H9 (cell line): Measurements from ENCODE around the gene JAGN1. TPM values are rescaled to one million over a fixed set of nuclear protein-coding genes. Genes with fewer than 3 reads are reported as not detected.

ENCODE experiments used
- DNase-seq: peaks from one replicate; pipeline ENCODE4 v3.0.0-alpha.2; 2017
- H2AFZ ChIP-seq: one replicate; pipeline ENCODE4 v1.6.1; 2013; ENCODE audit warnings: mild to moderate bottlenecking, low read length, control low read depth, moderate library complexity
- H2AK5ac ChIP-seq: 2 replicates; pipeline ENCODE4 v1.6.1; 2013; ENCODE audit warnings: low read length, control low read depth, mixed read lengths; ENCODE audit not compliant: insufficient read length
- H2BK120ac ChIP-seq: one replicate; pipeline ENCODE4 v1.6.1; 2013; ENCODE audit warnings: low read depth, mild to moderate bottlenecking, low read length, control low read depth, inconsistent platforms; ENCODE audit not compliant: poor library complexity, severe bottlenecking
- H2BK12ac ChIP-seq: 2 replicates; pipeline ENCODE4 v1.6.1; 2013; ENCODE audit warnings: low read length, control low read depth, mixed read lengths, low read depth; ENCODE audit not compliant: insufficient read length
- H2BK15ac ChIP-seq: 2 replicates; pipeline ENCODE4 v1.6.1; 2013; ENCODE audit warnings: low read depth, low read length, control low read depth
- H2BK20ac ChIP-seq: one replicate; pipeline ENCODE4 v1.6.1; 2013; ENCODE audit warnings: low read depth, mild to moderate bottlenecking, low read length, control low read depth, inconsistent platforms; ENCODE audit not compliant: poor library complexity, severe bottlenecking
- H2BK5ac ChIP-seq: 2 replicates; pipeline ENCODE4 v1.6.1; 2013; ENCODE audit warnings: low read length, control low read depth, mixed read lengths; ENCODE audit not compliant: insufficient read length
- H3K14ac ChIP-seq: 2 replicates; pipeline ENCODE4 v1.6.1; 2013; ENCODE audit warnings: low read length, control low read depth; ENCODE audit not compliant: insufficient read depth
- H3K18ac ChIP-seq: 2 replicates; pipeline ENCODE4 v1.6.1; 2013; ENCODE audit warnings: low read depth, mild to moderate bottlenecking, mixed read lengths, low read length, control low read depth; ENCODE audit not compliant: insufficient read length
- H3K23ac ChIP-seq: 2 replicates; pipeline ENCODE4 v1.6.1; 2013; ENCODE audit warnings: low read length, control low read depth, mixed read lengths, low read depth; ENCODE audit not compliant: insufficient read length
- H3K23me2 ChIP-seq: 2 replicates; pipeline ENCODE4 v1.6.1; 2013; ENCODE audit warnings: low read depth, mild to moderate bottlenecking, mixed read lengths, low read length, control low read depth; ENCODE audit not compliant: insufficient read length, poor library complexity, severe bottlenecking
- H3K27ac ChIP-seq: 2 replicates; pipeline ENCODE4 v1.5.1; 2013; ENCODE audit warnings: low read length, control low read depth, mixed read lengths, low read depth; ENCODE audit not compliant: insufficient read length
- H3K27me3 ChIP-seq: 2 replicates; pipeline ENCODE4 v1.6.1; 2013; ENCODE audit warnings: low read length, control low read depth, inconsistent platforms; ENCODE audit not compliant: insufficient read depth
- H3K4ac ChIP-seq: 2 replicates; pipeline ENCODE4 v1.6.1; 2013; ENCODE audit warnings: low read depth, mild to moderate bottlenecking, control low read depth, inconsistent platforms, low read length, moderate library complexity
- H3K4me1 ChIP-seq: 2 replicates; pipeline ENCODE4 v1.6.1; 2013; ENCODE audit warnings: low read length, control low read depth, inconsistent platforms; ENCODE audit not compliant: insufficient read depth
- H3K4me2 ChIP-seq: 2 replicates; pipeline ENCODE4 v1.6.1; 2013; ENCODE audit warnings: low read length, control low read depth, mixed read lengths; ENCODE audit not compliant: insufficient read length, insufficient read depth
- H3K56ac ChIP-seq: 2 replicates; pipeline ENCODE4 v1.6.1; 2013; ENCODE audit warnings: low read depth, mild to moderate bottlenecking, mixed read lengths, low read length, control low read depth; ENCODE audit not compliant: insufficient read length
- H3K79me1 ChIP-seq: 2 replicates; pipeline ENCODE4 v1.6.1; 2013; ENCODE audit warnings: low read depth, mild to moderate bottlenecking, moderate library complexity, low read length, control low read depth, inconsistent platforms; ENCODE audit not compliant: insufficient read depth, poor library complexity, severe bottlenecking
- H3K79me2 ChIP-seq: 2 replicates; pipeline ENCODE4 v1.6.1; 2013; ENCODE audit warnings: low read length, control low read depth, inconsistent platforms; ENCODE audit not compliant: insufficient read depth
- H3K9ac ChIP-seq: 2 replicates; pipeline ENCODE4 v1.6.1; 2013; ENCODE audit warnings: low read length, control low read depth, mixed read lengths; ENCODE audit not compliant: insufficient read length; ENCODE audit errors: extremely low read depth
- H3K9me3 ChIP-seq: one replicate; pipeline ENCODE4 v1.6.1; 2013; ENCODE audit warnings: low read depth, low read length, inconsistent platforms; ENCODE audit not compliant: control insufficient read depth
- H3T11ph ChIP-seq: one replicate; pipeline ENCODE4 v1.6.1; 2013; ENCODE audit warnings: mild to moderate bottlenecking, low read length, control low read depth, inconsistent platforms
- H4K20me1 ChIP-seq: one replicate; pipeline ENCODE4 v1.6.1; 2013; ENCODE audit not compliant: control insufficient read depth, insufficient read length, insufficient read depth
- H4K5ac ChIP-seq: 2 replicates; pipeline ENCODE4 v1.6.1; 2013; ENCODE audit warnings: low read depth, mild to moderate bottlenecking, mixed read lengths, low read length, control low read depth; ENCODE audit not compliant: insufficient read length
- H4K8ac ChIP-seq: replicated peaks from 2 replicates; pipeline ENCODE4 v1.6.1; 2013; ENCODE audit warnings: low read length, control low read depth, mixed read lengths, low read depth; ENCODE audit not compliant: insufficient read length
- H4K91ac ChIP-seq: 2 replicates; pipeline ENCODE4 v1.6.1; 2013; ENCODE audit warnings: low read depth, mild to moderate bottlenecking, moderate library complexity, mixed read lengths, low read length, control low read depth; ENCODE audit not compliant: insufficient read length
- H3K27ac Mint-ChIP-seq, 3 experiments: 2 replicates in 2 of 3; 3 replicates in 1 of 3; pipeline ENCODE4 v1.8.0; 2020 to 2021; ENCODE audit warnings: mixed read lengths in 3 of 3, mild to moderate bottlenecking in 1 of 3, moderate library complexity in 1 of 3
- H3K27me3 Mint-ChIP-seq: 2 replicates; pipeline ENCODE4 v1.8.0; 2021; ENCODE audit warnings: low read depth, mild to moderate bottlenecking, moderate library complexity, mixed read lengths
- H3K36me3 Mint-ChIP-seq, 3 experiments: 2 replicates in 2 of 3; 3 replicates in 1 of 3; pipeline ENCODE4 v1.8.0; 2020 to 2021; ENCODE audit warnings: low read depth in 3 of 3, mixed read lengths in 3 of 3; ENCODE audit not compliant: insufficient read depth in 1 of 3
- H3K4me1 Mint-ChIP-seq, 2 experiments: 2 replicates each; pipeline ENCODE4 v1.8.0; 2020; ENCODE audit warnings: mixed read lengths in 2 of 2
- H3K4me3 Mint-ChIP-seq, 2 experiments: 2 replicates in 1 of 2; 3 replicates in 1 of 2; pipeline ENCODE4 v1.8.0; 2020 to 2021; ENCODE audit warnings: mild to moderate bottlenecking in 2 of 2, mixed read lengths in 2 of 2, moderate library complexity in 1 of 2
- H3K9me3 Mint-ChIP-seq, 2 experiments: 2 replicates in 1 of 2; 3 replicates in 1 of 2; pipeline ENCODE4 v1.8.0; 2020; ENCODE audit warnings: mild to moderate bottlenecking in 2 of 2, mixed read lengths in 2 of 2, moderate library complexity in 1 of 2
- WGBS: extraction: QIAGEN DNeasy Blood & Tissue Kit; methylation state at CpG from one replicate; pipeline ENCODE4 v1.1.7; 2013; ENCODE audit warnings: missing lambda C conversion rate, low lambda C conversion rate, mixed read lengths; ENCODE audit not compliant: insufficient read length; ENCODE audit errors: extremely low coverage; 5-methylcytosine and 5-hydroxymethylcytosine counted together
- total RNA-seq: library from RNA; stranded (reverse); gene quantifications from 2 replicates; pipeline ENCODE4 v1.2.1, GENCODE V29; 2021
- TF ChIP-seq, protein P1 (sequence below): fragments of 200-600 bp; sonication (generic); conservative IDR thresholded peaks from 3 replicates; pipeline ENCODE4 v1.8.0; 2021; ENCODE audit warnings: antibody characterized with exemption, mild to moderate bottlenecking

The JAGN1 gene
- total RNA-seq, 1 experiment from 2014 or later, result 33.5 TPM

- Histone ChIP-seq H3K79me1 (no peaks in the 10 kb centered on the region), H2AK5ac (no peak overlapping the region), H2BK15ac (no peak overlapping the region), H2BK20ac (no peak overlapping the region), H4K5ac (no peak overlapping the region), H3K9me3 (no peaks in the 10 kb centered on the region), H3K79me2 (no peaks in the 10 kb centered on the region), H4K91ac (no peak overlapping the region), H3K9ac (peak overlapping the region; percentile 17), H3K23ac (no peak overlapping the region), H4K20me1 (no peaks in the 10 kb centered on the region), H3K56ac (no peak overlapping the region), H2AFZ (peak overlapping the region; percentile 49), H3K4me1 (peaks cover 4% of the 10 kb centered on the region; the same call in 1 of the 2 replicates), H3K27ac (no peak overlapping the region), H3K18ac (no peak overlapping the region), H2BK5ac (no peak overlapping the region), H3K27me3 (no peaks in the 10 kb centered on the region; the same call in 1 of the 2 replicates), H3T11ph (no peak overlapping the region), H3K14ac (peak overlapping the region; percentile 74), H3K23me2 (peaks cover 15% of the 10 kb centered on the region), H3K4me2 (peak overlapping the region; percentile 76), H3K4ac (no peak overlapping the region), H2BK12ac (no peak overlapping the region), H4K8ac (no peak overlapping the region), H2BK120ac (no peak overlapping the region)
- TF ChIP-seq, protein P1, sequence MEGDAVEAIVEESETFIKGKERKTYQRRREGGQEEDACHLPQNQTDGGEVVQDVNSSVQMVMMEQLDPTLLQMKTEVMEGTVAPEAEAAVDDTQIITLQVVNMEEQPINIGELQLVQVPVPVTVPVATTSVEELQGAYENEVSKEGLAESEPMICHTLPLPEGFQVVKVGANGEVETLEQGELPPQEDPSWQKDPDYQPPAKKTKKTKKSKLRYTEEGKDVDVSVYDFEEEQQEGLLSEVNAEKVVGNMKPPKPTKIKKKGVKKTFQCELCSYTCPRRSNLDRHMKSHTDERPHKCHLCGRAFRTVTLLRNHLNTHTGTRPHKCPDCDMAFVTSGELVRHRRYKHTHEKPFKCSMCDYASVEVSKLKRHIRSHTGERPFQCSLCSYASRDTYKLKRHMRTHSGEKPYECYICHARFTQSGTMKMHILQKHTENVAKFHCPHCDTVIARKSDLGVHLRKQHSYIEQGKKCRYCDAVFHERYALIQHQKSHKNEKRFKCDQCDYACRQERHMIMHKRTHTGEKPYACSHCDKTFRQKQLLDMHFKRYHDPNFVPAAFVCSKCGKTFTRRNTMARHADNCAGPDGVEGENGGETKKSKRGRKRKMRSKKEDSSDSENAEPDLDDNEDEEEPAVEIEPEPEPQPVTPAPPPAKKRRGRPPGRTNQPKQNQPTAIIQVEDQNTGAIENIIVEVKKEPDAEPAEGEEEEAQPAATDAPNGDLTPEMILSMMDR, result peak; percentile 31; the same call in 2 of the 3 replicates
- H3K4me3 Mint-ChIP-seq, result peak overlapping the region; percentile 70 to 80
- H3K36me3 Mint-ChIP-seq, result peaks cover 0 to 5% (median 0%) of the 10 kb centered on the region in 3 experiments; a peak in 1 of 7 replicates
- peaks cover 15 to 27% of the 10 kb centered on the region in 2 experiments for H3K4me1 Mint-ChIP-seq
- DNase-seq, result peak; percentile 64
- peak overlapping the region in 1 of 3 experiments; percentile 75; a peak in 1 of 7 replicates for H3K27ac Mint-ChIP-seq
- H3K27me3 Mint-ChIP-seq, result peaks cover 17% of the 10 kb centered on the region
- no peaks in the 10 kb centered on the region; a peak in 2 of 5 replicates for H3K9me3 Mint-ChIP-seq
- WGBS, result no CpG with 5 or more reads among the region's 99 CpGs
These were observed 25.1 kb downstream of the JAGN1 start for GRCh38 chr3:9915254-9916141.
